ENCODE results near the gene BPI.
"Not testable (repeated sequence)": the region's sequence is repeated elsewhere in the genome, so short reads cannot be mapped to it uniquely, and the experiment has no call there.

BPI gene

GRCh38 chr20:38306379-38306778, 2.4 kb downstream of the BPI start:
- DNase-seq: no peak

GRCh38 chr20:38307371-38308046, 3.6 kb downstream of the BPI start:
- DNase-seq: no peak

- no peak for DNase-seq
Measured at GRCh38 chr20:38308047-38308438, 4.1 kb downstream of the BPI start.

GRCh38 chr20:38308447-38308846, 4.5 kb downstream of the BPI start:
- no peak for DNase-seq

- DNase-seq: no peak
Measured at GRCh38 chr20:38311091-38311490, 7.1 kb downstream of the BPI start.

- no peak for DNase-seq
Measured at GRCh38 chr20:38311491-38311890, 7.5 kb downstream of the BPI start.

- no peak for DNase-seq
Measured at GRCh38 chr20:38313676-38314075, 9.7 kb downstream of the BPI start.

GRCh38 chr20:38314350-38314749, 10.4 kb downstream of the BPI start:
- not testable (repeated sequence) for DNase-seq

GRCh38 chr20:38315290-38315966, 11.5 kb downstream of the BPI start:
- no peak for DNase-seq

GRCh38 chr20:38316341-38316740, 12.4 kb downstream of the BPI start:
- no peak for DNase-seq

- no peak for DNase-seq
Measured at GRCh38 chr20:38317422-38317821, 13.5 kb downstream of the BPI start.

GRCh38 chr20:38320221-38320620, 16.3 kb downstream of the BPI start:
- DNase-seq: no peak

GRCh38 chr20:38321959-38322598, 18.1 kb downstream of the BPI start:
- no peak for DNase-seq

- no peak for DNase-seq
Measured at GRCh38 chr20:38324159-38324558, 20.2 kb downstream of the BPI start.

GRCh38 chr20:38325167-38325566, 21.2 kb downstream of the BPI start:
- no peak for DNase-seq

- DNase-seq: no peak
Measured at GRCh38 chr20:38325905-38326304, 21.9 kb downstream of the BPI start.

GRCh38 chr20:38326309-38326708, 22.4 kb downstream of the BPI start:
- no peak for DNase-seq

GRCh38 chr20:38330638-38331037, 26.7 kb downstream of the BPI start:
- DNase-seq: no peak

GRCh38 chr20:38331245-38331644, 27.3 kb downstream of the BPI start:
- no peak for DNase-seq

GRCh38 chr20:38331814-38332213, 27.9 kb downstream of the BPI start:
- no peak for DNase-seq

- DNase-seq: no peak
Measured at GRCh38 chr20:38334016-38334415, 30.1 kb downstream of the BPI start.

GRCh38 chr20:38336726-38337125, 32.8 kb downstream of the BPI start:
- no peak for DNase-seq

- no peak for DNase-seq
Measured at GRCh38 chr20:38337561-38338140, 33.7 kb downstream of the BPI start.

Data from NCI-H1436 (cell line).